ENCODE measurements around the gene ATG5. TPM values are rescaled to one million over a fixed set of nuclear protein-coding genes. Genes with fewer than 3 reads are reported as not detected.
A peak's percentile ranks its signal among the peaks of the same experiment; 100 is the strongest.

Gene ATG5
- total RNA-seq, 1 donor = 45.4 TPM

- no peak for TF ChIP-seq CTCF (IDR thresholded peaks at IDR 0.05; ENCODE audit: insufficient read depth, low read length)
- no peak for DNase-seq (ENCODE audit: low read depth)
- H3K4me3 ChIP-seq (ENCODE audit: low read depth, low read length) = no peak overlapping the region
Measured at GRCh38 chr6:106315765-106316374, 9.7 kb downstream of the ATG5 start.

- no peak overlapping the region for H3K4me3 ChIP-seq (ENCODE audit: low read depth, low read length)
- DNase-seq (ENCODE audit: low read depth) = peak; percentile 54
- no peak for TF ChIP-seq CTCF (IDR thresholded peaks at IDR 0.05; ENCODE audit: insufficient read depth, low read length)
Measured at GRCh38 chr6:106309766-106310373, 15.7 kb downstream of the ATG5 start.

- TF ChIP-seq CTCF (IDR thresholded peaks at IDR 0.05; ENCODE audit: insufficient read depth, low read length) = no peak
- no peak overlapping the region for H3K4me3 ChIP-seq (ENCODE audit: low read depth, low read length)
- DNase-seq (ENCODE audit: low read depth) = peak; percentile 10
Measured at GRCh38 chr6:106308985-106309384, 16.6 kb downstream of the ATG5 start.

GRCh38 chr6:106305740-106306139, 19.8 kb downstream of the ATG5 start:
- TF ChIP-seq CTCF (IDR thresholded peaks at IDR 0.05; ENCODE audit: insufficient read depth, low read length) = no peak
- DNase-seq (ENCODE audit: low read depth) = no peak
- H3K4me3 ChIP-seq (ENCODE audit: low read depth, low read length) = no peak overlapping the region

GRCh38 chr6:106300944-106301343, 24.6 kb downstream of the ATG5 start:
- peak; percentile 58 for TF ChIP-seq CTCF (IDR thresholded peaks at IDR 0.05; ENCODE audit: insufficient read depth, low read length)
- DNase-seq (ENCODE audit: low read depth) = peak; percentile 79
- H3K4me3 ChIP-seq (ENCODE audit: low read depth, low read length) = no peak overlapping the region

- TF ChIP-seq CTCF (IDR thresholded peaks at IDR 0.05; ENCODE audit: insufficient read depth, low read length) = no peak
- H3K4me3 ChIP-seq (ENCODE audit: low read depth, low read length) = no peak overlapping the region
- no peak for DNase-seq (ENCODE audit: low read depth)
Measured at GRCh38 chr6:106300020-106300780, 25.4 kb downstream of the ATG5 start.

All from fibroblast of the aortic adventitia (primary cell).